ENCODE data around the gene KRTAP12-1.

DNA sequence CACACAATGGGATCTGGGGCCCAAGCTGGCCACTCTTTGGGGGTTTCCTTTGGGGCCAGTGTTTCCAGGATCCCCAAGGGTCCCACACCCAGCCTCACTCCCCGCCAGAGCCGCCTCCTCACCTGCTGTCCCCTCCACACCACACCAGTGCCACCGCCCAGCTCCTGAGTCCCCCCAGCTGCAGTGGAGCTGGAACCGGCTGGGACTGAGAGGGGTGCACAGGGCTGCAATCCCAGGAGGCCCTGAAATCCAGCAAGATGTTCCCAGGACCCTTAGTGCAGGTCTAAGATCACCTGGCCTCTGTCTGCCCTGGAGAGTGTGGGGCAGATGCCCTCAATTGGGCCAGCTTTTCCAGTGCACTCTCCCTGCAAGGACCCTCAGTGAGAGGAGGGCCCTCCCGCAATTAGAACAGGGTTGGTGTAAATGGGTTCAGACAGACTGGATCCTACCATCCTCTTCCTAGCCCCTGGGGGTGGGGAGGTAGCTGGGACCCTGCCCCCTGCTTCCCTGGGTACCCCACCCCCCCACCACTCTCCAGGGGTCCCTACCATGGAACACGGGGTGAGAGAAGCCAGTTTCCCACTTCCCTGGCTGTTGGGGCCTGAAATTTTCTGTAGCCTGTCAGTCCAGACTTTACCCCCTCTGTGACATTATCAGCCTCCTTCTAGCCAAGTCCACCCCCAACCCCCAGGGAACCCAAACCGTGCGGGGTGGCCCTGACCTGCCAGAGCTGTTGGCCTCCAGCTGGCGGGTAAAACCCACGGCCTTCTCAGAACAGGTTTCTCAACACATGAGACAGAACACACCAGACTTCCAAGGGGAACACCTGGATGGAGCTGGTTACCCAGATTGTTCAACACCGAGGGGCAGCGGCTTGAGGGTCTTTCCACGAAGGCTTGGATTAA is 22.0 kb upstream of the KRTAP12-1 start:
- TF ChIP-seq CTCF (IDR thresholded peaks at IDR 0.05) (no peak), EP300 (IDR thresholded peaks at IDR 0.05) (no peak), POLR2A (IDR thresholded peaks at IDR 0.05) (no peak)

Measured in upper lobe of left lung (tissue), 4 donors.